Tibial nerve (tissue), 4 donors: ENCODE measurements around the gene CELSR1.

Source experiments
- CTCF ChIP-seq, 5 experiments: fragments of 200-600 bp in 3 of 5; fragments of 450-650 bp in 2 of 5; sonication (generic) in 3 of 5; IDR thresholded peaks; one replicate each; pipeline ENCODE4 v1.5.1; 2016 to 2019; ENCODE audit warnings: antibody characterized with exemption in 5 of 5, mild to moderate bottlenecking in 3 of 5, moderate library complexity in 2 of 5
- EP300 ChIP-seq, 2 donors: sonication (generic); formaldehyde crosslinking; IDR thresholded peaks; one replicate each; pipeline ENCODE4 v1.6.1; 2017; ENCODE audit warnings: antibody characterized with exemption in 2 of 2, mild to moderate bottlenecking in 1 of 2

- TF ChIP-seq EP300 (IDR thresholded peaks at IDR 0.05) (no peak), CTCF (IDR thresholded peaks at IDR 0.05) (no peak)
Observed at GRCh38 chr22:46512683-46513082, 24.7 kb downstream of the CELSR1 start.
